Measurements from ENCODE around the gene RNF7.

GRCh38 chr3:141792495-141792894, 54.4 kb downstream of the RNF7 start:
- TF ChIP-seq CTCF (IDR thresholded peaks at IDR 0.05; ENCODE audit: low read length) (no peak), EZH2 (IDR thresholded peaks at IDR 0.05; ENCODE audit: borderline replicate concordance, low read length) (no peak)

Data from OCI-LY1 (cell line).